Measurements from ENCODE around the gene TRIM54.
A peak's percentile ranks its signal among the peaks of the same experiment; 100 is the strongest.
"Not testable (repeated sequence)": the region's sequence is repeated elsewhere in the genome, so short reads cannot be mapped to it uniquely, and the experiment has no call there.

The TRIM54 gene

GRCh38 chr2:27256855-27257454 is 25.3 kb upstream of the TRIM54 start:
- DNase-seq (ENCODE audit: low read depth, low spot score): no peak

DNA sequence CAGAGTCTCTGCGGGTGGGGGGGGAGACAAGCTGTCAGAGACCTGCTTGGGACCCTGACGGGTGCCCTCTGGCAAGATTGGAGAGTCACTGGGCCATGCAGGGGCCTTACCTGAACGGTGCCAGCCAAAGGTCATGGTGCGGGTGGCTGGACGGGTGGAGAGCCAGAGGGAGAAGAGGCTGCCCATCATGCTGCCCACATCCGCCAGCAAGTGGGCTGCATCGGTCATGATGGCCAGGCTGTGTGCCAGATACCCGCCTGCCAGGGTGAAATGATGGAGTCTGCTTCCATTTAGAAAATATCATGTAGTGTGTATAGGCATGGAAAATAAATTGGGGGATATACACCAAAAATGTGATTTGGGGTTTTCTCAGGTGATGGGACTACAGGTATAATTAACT is 24.2 kb upstream of the TRIM54 start:
- no peak for DNase-seq (ENCODE audit: low read depth, low spot score)

DNA sequence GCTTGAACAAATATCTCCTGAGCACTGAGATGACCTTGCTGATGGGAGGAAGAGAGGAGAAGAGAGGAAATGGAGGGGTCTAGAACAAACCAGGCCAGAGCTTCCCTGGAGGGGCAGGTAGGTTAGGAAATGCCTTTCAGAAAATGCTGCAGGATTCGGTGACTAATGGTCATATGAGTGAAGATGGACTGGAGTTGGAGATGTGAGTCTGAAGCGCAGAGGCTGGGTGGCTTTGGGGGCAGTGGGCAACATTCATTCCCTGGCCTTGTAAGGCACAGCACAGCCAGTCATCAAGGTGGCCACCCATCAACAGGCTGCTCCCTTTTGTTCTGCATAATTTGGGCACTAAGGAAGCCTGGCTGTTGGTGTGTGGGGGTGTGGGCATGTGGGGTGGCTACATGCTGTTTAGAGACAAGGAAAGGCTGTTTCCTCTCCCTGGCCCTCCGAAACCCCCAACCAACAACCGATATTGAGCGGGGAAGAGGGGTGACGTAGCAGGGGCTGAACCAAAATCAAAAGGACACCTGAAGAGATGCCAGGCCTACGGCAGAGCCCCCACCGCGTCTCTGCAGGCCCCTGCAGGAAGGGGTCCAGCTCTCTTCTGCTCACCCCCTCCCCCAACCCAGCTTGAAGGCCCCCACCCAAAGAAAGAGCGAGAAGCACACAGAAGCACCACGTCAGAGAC is 20.8 kb upstream of the TRIM54 start:
- no peak for DNase-seq (ENCODE audit: low read depth, low spot score)

DNA sequence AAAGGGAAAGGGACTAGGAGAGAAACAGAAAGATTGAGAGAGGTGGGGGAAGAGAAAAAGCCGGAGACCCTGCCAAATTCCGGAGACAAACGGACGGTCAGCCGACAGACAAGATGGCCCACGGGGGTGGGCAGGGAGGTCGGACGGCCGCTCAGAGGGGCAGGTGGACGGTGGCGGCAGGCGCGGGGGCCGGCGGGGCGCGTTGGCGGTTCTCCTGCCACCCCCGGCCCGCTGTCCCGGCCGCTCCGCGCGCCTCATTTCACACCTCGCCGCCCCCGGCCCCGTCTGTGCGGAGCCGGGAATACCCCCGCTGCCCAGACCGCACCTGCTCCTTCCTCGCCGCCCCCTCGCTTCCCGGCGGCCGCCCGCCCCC is 20.3 kb upstream of the TRIM54 start:
- no peak for DNase-seq (ENCODE audit: low read depth, low spot score)

DNA sequence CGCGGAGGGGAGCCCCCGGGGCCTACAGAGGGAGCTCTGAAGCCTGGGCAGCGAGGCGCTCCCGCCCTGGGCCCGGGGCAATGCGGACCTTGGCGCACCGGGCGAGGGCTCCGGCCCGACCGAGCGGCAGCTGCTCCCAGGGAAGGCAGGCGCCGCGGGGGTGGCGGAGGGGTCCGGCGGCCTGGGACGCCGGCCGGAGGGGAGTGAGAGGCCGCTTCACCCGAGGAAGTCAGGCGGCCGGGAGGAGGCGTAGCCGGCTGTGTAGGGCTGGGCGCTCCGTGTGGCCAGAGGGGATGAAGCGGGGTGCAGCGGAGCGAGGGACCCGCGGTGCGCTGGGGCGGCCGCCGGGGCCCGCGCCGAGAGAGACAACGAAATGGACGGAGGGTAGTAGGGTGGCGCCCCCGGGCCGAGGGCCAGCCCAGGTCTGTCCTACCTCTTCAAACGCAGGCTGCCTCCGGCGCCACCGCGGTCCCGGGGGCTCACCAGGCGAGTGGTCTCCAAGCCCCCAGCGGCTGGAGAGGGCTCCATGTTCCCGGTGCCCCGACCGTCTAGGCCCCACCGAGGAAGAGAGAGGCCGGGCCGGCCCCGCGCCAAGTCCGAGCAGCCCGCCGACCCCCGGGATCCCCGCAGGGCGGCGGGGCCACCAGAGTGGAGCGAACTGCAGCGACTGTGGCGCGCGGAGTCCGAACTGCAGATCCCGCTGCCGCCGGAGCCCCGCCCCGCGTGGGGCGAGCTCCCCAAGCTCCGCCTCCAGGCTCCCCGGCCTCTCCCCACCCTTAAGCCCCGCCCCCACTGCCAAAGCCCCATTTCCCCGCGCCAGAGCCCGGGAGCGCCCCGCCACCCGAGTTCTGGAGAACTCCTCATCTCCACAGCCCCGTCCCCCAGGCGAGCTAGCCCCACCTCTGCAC is 19.6 kb upstream of the TRIM54 start, which contains the start of gene SLC30A3:
TSS of gene SLC30A3 (minus strand) at position 669 of the 908 bp plus-strand sequence. CDS start at position 528, 141 bp downstream.
- DNase-seq (ENCODE audit: low read depth, low spot score): peak; percentile 38

- no peak for DNase-seq (ENCODE audit: low read depth, low spot score)
Observed at GRCh38 chr2:27263287-27264252, 18.7 kb upstream of the TRIM54 start.

- no peak for DNase-seq (ENCODE audit: low read depth, low spot score)
Observed at GRCh38 chr2:27264253-27264752, 17.9 kb upstream of the TRIM54 start.

DNA sequence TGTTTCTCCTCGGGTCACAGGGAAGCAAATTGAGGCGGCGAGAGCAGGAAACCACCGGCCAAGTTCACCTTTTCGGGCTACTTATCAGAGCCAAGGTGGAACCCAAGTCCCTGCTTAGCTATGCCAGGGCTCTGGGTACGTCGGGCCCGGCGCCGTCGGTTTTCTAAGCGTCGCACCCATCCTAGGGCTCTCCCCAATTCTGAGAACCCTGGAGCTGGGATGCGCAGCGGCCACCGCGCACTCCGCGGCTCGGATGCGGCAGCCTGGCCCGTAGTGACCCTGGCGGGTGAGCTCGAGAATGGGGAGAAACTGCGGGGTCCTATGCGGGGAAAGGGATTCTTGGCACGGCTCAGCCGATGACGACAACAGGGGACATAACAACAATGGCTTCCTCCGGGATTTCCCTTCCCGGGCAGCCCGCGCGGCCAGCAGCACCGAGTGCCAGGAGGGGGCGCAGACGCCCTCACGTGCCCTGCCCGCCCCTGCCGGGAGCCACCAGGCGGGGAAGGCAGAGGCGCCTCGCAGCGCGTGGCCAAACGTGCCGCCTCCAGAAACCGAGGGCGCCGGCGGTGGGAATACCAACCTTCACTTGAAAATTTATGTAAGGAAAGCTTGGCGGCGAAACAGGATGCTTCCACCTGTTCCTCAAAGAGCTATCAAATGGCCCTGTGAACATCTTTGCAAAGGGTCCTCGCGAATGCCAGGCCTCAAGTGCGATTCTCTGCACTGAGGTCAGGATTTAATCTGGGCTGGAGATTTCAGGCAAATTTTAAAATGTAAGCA is 17.3 kb upstream of the TRIM54 start:
- peak; percentile 77 for DNase-seq (ENCODE audit: low read depth, low spot score)

DNA sequence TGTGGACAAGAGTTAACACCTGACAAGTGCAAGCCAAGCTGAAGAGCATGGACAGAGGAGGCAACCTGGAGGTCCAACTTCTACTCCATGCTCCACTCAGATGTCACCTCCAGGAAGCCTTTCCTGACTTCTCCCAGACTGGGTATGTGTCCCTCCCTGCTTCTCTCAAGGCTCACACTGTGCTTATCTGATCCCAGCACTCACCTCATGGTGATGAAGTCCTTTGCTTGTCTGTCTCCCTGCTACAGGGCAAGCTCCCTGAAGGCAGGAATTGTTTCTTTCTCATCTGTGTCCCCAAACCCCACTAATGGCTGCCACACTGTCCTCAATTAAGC is 16.7 kb upstream of the TRIM54 start:
- DNase-seq (ENCODE audit: low read depth, low spot score): no peak

DNA sequence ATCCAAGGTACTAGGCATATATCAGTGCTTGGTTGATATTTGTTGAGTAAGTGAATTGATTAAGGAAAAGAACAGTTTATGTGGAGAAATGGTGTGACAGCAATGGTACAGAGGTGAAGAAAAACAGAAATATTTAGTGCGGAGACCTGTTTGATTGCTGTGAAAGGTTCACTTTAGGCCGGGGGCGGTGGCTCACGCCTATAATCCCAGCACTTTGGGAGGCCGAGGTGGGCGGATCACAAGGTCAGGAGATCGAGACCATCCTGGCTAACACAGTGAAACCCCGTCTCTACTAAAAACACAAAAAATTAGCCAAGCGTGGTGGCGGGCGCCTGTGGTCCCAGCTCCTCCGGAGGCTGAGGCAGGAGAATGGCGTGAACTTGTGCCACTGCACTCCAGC is 13.9 kb upstream of the TRIM54 start:
- not testable (repeated sequence) for DNase-seq (ENCODE audit: low read depth, low spot score)

GRCh38 chr2:27270131-27270530 is 12.1 kb upstream of the TRIM54 start:
- no peak for DNase-seq (ENCODE audit: low read depth, low spot score)

- DNase-seq (ENCODE audit: low read depth, low spot score): no peak
Observed at GRCh38 chr2:27270670-27271069, 11.6 kb upstream of the TRIM54 start.

GRCh38 chr2:27271631-27272340 is 10.4 kb upstream of the TRIM54 start:
- no peak for DNase-seq (ENCODE audit: low read depth, low spot score)

- DNase-seq (ENCODE audit: low read depth, low spot score): not testable (repeated sequence)
Observed at GRCh38 chr2:27272537-27273522, 9.4 kb upstream of the TRIM54 start.

GRCh38 chr2:27275211-27276150 is 6.7 kb upstream of the TRIM54 start, which contains the start of gene DNAJC5G:
DNAJC5G (plus strand) TSS chr2:27275433; CDS start chr2:27276729, 1,296 bp downstream.
- no peak for DNase-seq (ENCODE audit: low read depth, low spot score)

DNA sequence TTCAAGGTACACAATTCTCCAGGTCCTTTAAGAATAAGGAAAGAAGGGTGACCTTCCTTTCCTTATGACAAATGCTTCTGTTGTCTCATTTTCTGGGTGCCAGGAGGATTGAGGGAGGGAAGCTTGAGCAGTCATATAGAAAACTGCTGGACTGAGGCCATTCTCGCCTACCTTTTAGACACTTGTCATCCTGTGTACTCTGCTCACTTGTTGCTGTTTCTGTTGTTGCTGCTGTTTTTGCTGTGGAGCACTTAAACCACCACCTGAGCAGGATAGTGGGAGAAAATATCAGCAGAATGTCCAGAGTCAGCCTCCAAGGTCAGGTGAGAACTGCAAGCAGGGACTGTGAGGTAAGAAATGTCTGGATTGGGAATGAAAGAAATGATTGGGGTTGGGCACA is 4.2 kb upstream of the TRIM54 start:
- DNase-seq (ENCODE audit: low read depth, low spot score): no peak

- DNase-seq (ENCODE audit: low read depth, low spot score): no peak
Observed at GRCh38 chr2:27280826-27281225, 1.4 kb upstream of the TRIM54 start.

All from astrocyte of the hippocampus (primary cell).